Thyroid gland (tissue), 4 donors: ENCODE data around the gene DPF3. TPM values are rescaled to one million over a fixed set of nuclear protein-coding genes. Genes with fewer than 3 reads are reported as not detected.

Experiments
- DNase-seq, 2 donors: peaks; one replicate each; pipeline ENCODE4 v3.0.0-alpha.2; 2019
- H3K27ac ChIP-seq, 3 donors: fragments of 200-600 bp; sonication (generic); 1 replicate in 2 of 3; 2 replicates in 1 of 3; pipeline ENCODE4 v1.5.1; 2016 to 2019; ENCODE audit warnings: mild to moderate bottlenecking in 1 of 3, moderate library complexity in 1 of 3
- H3K27me3 ChIP-seq: fragments of 200-600 bp; sonication (generic); one replicate; pipeline ENCODE4 v1.5.1; 2019
- H3K36me3 ChIP-seq, 2 donors: fragments of 200-600 bp; sonication (generic); one replicate each; pipeline ENCODE4 v1.5.1; 2016 to 2019
- H3K4me1 ChIP-seq, 2 donors: fragments of 200-600 bp; sonication (generic); one replicate each; pipeline ENCODE4 v1.5.1; 2017 to 2019
- H3K4me3 ChIP-seq, 3 donors: fragments of 200-600 bp; sonication (generic); replicated peaks in 1 of 3; 1 replicate in 2 of 3; 2 replicates in 1 of 3; pipeline ENCODE4 v1.5.1; 2016; ENCODE audit warnings: mild to moderate bottlenecking in 1 of 3
- H3K9me3 ChIP-seq: fragments of 200-600 bp; sonication (generic); one replicate; pipeline ENCODE4 v1.5.1; 2017
- CTCF ChIP-seq, 6 experiments: fragments of 200-600 bp in 3 of 6; fragments of 450-650 bp in 3 of 6; sonication (generic) in 3 of 6; IDR thresholded peaks; one replicate each; pipeline ENCODE4 v1.5.1; 2016 to 2019; ENCODE audit warnings: antibody characterized with exemption in 6 of 6, mild to moderate bottlenecking in 2 of 6, inconsistent platforms in 1 of 6, moderate library complexity in 1 of 6
- POLR2A ChIP-seq, 2 donors: fragments of 450-650 bp; IDR thresholded peaks; one replicate each; pipeline ENCODE4 v1.6.1; 2017; ENCODE audit warnings: antibody characterized with exemption in 2 of 2, mild to moderate bottlenecking in 2 of 2, moderate library complexity in 1 of 2
- WGBS, 2 donors: methylation state at CpG; one replicate each; pipeline ENCODE4 v1.1.5; 2017; 5-methylcytosine and 5-hydroxymethylcytosine counted together
- intact Hi-C: fragments of 100-400 bp; cut with DNase I; formaldehyde crosslinking; loops from one replicate; pipeline ENCODE4 v1.15.1; 2023
- total RNA-seq, 4 donors: library from RNA; depleted of rRNA; stranded (reverse); fragments of >200 nt; gene quantifications; one replicate each; pipeline ENCODE4 v1.2.3, GENCODE V29; 2016

Gene DPF3
- total RNA-seq, 4 donors from 2014 or later = 0.27 to 3.3 (median 1.3) TPM

- WGBS, 2 donors = 86 to 91% methylated on average over 6 of the region's 6 CpGs
- intact Hi-C loops = no loop called here
Measured at GRCh38 chr14:72787841-72788240, 106.1 kb downstream of the DPF3 start.

GRCh38 chr14:72786378-72787350, 107.2 kb downstream of the DPF3 start:
- H3K36me3 ChIP-seq = no peaks in the 10 kb centered on the region
- 84 to 89% methylated on average over 13 of the region's 13 CpGs for WGBS, 2 donors
- TF ChIP-seq POLR2A (IDR thresholded peaks at IDR 0.05) = no peak
- TF ChIP-seq CTCF (IDR thresholded peaks at IDR 0.05) = no peak
- no peak overlapping the region for H3K27ac ChIP-seq
- intact Hi-C loops = no loop called here
- DNase-seq = no peak
- H3K27me3 ChIP-seq = no peaks in the 10 kb centered on the region
- H3K4me1 ChIP-seq = no peaks in the 10 kb centered on the region
- H3K4me3 ChIP-seq = no peak overlapping the region
- no peaks in the 10 kb centered on the region for H3K9me3 ChIP-seq

More at GRCh38 chr14:72787841-72788240, 106.1 kb downstream of the DPF3 start:
- Histone ChIP-seq H3K4me3 (no peak overlapping the region), H3K4me1 (no peaks in the 10 kb centered on the region), H3K27me3 (no peaks in the 10 kb centered on the region), H3K36me3 (no peaks in the 10 kb centered on the region), H3K27ac (no peak overlapping the region), H3K9me3 (no peaks in the 10 kb centered on the region)
- TF ChIP-seq POLR2A (IDR thresholded peaks at IDR 0.05) = no peak
- no peak for TF ChIP-seq CTCF (IDR thresholded peaks at IDR 0.05)
- no peak for DNase-seq

GRCh38 chr14:72783741-72784140, 110.2 kb downstream of the DPF3 start:
- Histone ChIP-seq H3K27ac (no peak overlapping the region), H3K4me1 (no peaks in the 10 kb centered on the region), H3K4me3 (no peak overlapping the region), H3K27me3 (no peaks in the 10 kb centered on the region), H3K36me3 (no peaks in the 10 kb centered on the region), H3K9me3 (no peaks in the 10 kb centered on the region)
- TF ChIP-seq POLR2A (IDR thresholded peaks at IDR 0.05) (no peak), CTCF (IDR thresholded peaks at IDR 0.05) (no peak)
- DNase-seq = no peak
- intact Hi-C loops = no loop called here
- WGBS, 2 donors = 80 to 83% methylated on average over 6 to 7 of the region's 7 CpGs

- intact Hi-C loops = no loop called here
- Histone ChIP-seq H3K36me3 (no peaks in the 10 kb centered on the region), H3K9me3 (no peaks in the 10 kb centered on the region), H3K4me1 (no peaks in the 10 kb centered on the region), H3K27me3 (no peaks in the 10 kb centered on the region), H3K27ac (no peak overlapping the region), H3K4me3 (no peak overlapping the region)
- TF ChIP-seq CTCF (IDR thresholded peaks at IDR 0.05) (no peak), POLR2A (IDR thresholded peaks at IDR 0.05) (no peak)
- WGBS, 2 donors = 96 to 97% methylated on average over 2 of the region's 2 CpGs
- DNase-seq = no peak
Measured at GRCh38 chr14:72782817-72783216, 111.1 kb downstream of the DPF3 start.
